GM18873 (cell line): ENCODE results near the gene NADSYN1.

Experiments
- ATAC-seq: cut with Tn5 transposase; IDR thresholded peaks from one replicate; pipeline ENCODE4 v1.9.1; 2021; ENCODE audit warnings: mild to moderate bottlenecking, moderate library complexity, moderate number of reproducible peaks; ENCODE audit not compliant: unreplicated experiment, low FRiP score

Gene NADSYN1

GRCh38 chr11:71432761-71433647 lies 20.0 kb upstream of the NADSYN1 start:
- no peak for ATAC-seq

GRCh38 chr11:71433648-71434450 lies 19.2 kb upstream of the NADSYN1 start:
- ATAC-seq, result no peak

- ATAC-seq, result no peak
Measured at GRCh38 chr11:71434576-71435130, 18.4 kb upstream of the NADSYN1 start.

GRCh38 chr11:71435278-71435951 lies 17.6 kb upstream of the NADSYN1 start:
- no peak for ATAC-seq

- no peak for ATAC-seq
Measured at GRCh38 chr11:71436861-71437260, 16.1 kb upstream of the NADSYN1 start.

GRCh38 chr11:71437399-71437798 lies 15.6 kb upstream of the NADSYN1 start:
- ATAC-seq, result no peak

GRCh38 chr11:71437879-71438278 lies 15.1 kb upstream of the NADSYN1 start:
- no peak for ATAC-seq

- ATAC-seq, result no peak
Measured at GRCh38 chr11:71438650-71439049, 14.4 kb upstream of the NADSYN1 start.

GRCh38 chr11:71440021-71440755 lies 12.8 kb upstream of the NADSYN1 start:
- no peak for ATAC-seq

GRCh38 chr11:71441251-71441650 lies 11.8 kb upstream of the NADSYN1 start:
- no peak for ATAC-seq

- no peak for ATAC-seq
Measured at GRCh38 chr11:71442123-71442522, 10.9 kb upstream of the NADSYN1 start.

- ATAC-seq, result no peak
Measured at GRCh38 chr11:71442880-71443279, 10.1 kb upstream of the NADSYN1 start.

GRCh38 chr11:71443736-71444445 lies 9.1 kb upstream of the NADSYN1 start:
- no peak for ATAC-seq

GRCh38 chr11:71444811-71445210 lies 8.2 kb upstream of the NADSYN1 start:
- no peak for ATAC-seq

GRCh38 chr11:71446150-71446549 lies 6.9 kb upstream of the NADSYN1 start:
- no peak for ATAC-seq

GRCh38 chr11:71446942-71447688 lies 5.9 kb upstream of the NADSYN1 start:
- ATAC-seq, result no peak

- no peak for ATAC-seq
Measured at GRCh38 chr11:71447791-71448256, 5.2 kb upstream of the NADSYN1 start.
